GM12878 (cell line): ENCODE measurements around the gene MIA. TPM values are rescaled to one million over a fixed set of nuclear protein-coding genes. Genes with fewer than 3 reads are reported as not detected.
A peak's percentile ranks its signal among the peaks of the same experiment; 100 is the strongest.

Experiments
- ATAC-seq: fragments of 200-7000 bp; cut with Tn5 transposase; 3 replicates; pipeline ENCODE4 v1.9.1; 2020; ENCODE audit warnings: mild to moderate bottlenecking, moderate library complexity
- BruUV-seq: library from RNA; stranded (reverse); fragments of 400-500 nt; replicated peaks from 2 replicates; lab custom pipeline; 2021; lab: Mats Ljungman, UMichigan
- CTCF ChIA-PET: fragments of 300-600 bp; sonication (Branson Sonifier 250); formaldehyde crosslinking; extraction: SDS; loops from one replicate; lab custom pipeline; 2021; ENCODE audit warnings: inconsistent platforms; lab: Yijun Ruan, JAX
- POLR2A ChIA-PET: fragments of 350-600 bp; formaldehyde crosslinking; extraction: SDS; loops from one replicate; lab custom pipeline; 2021; ENCODE audit warnings: inconsistent platforms; lab: Charles Lee
- RAD21 ChIA-PET: fragments of 300-600 bp; sonication (Branson Sonifier 250); formaldehyde crosslinking; loops from one replicate; lab custom pipeline; 2023; ENCODE audit warnings: antibody characterized with exemption; ENCODE audit not compliant: unreplicated experiment; lab: Charles Lee
- SMC1A ChIA-PET: fragments of 300-600 bp; sonication (Branson Sonifier 250); formaldehyde crosslinking; loops from one replicate; lab custom pipeline; 2023; ENCODE audit not compliant: unreplicated experiment, uncharacterized antibody; lab: Charles Lee
- DNase-seq: peaks from one replicate; pipeline ENCODE4 v3.0.0-alpha.2; 2011; ENCODE audit warnings: low read depth, low spot score
- FAIRE-seq: peaks from 3 replicates; lab custom pipeline; 2011; peaks lifted over from hg19 to GRCh38; lab: Jason Lieb, UNC
- H2AFZ ChIP-seq: 2 replicates; pipeline ENCODE4 v1.6.0; 2011; ENCODE audit warnings: low read depth, low read length, control low read depth; ENCODE audit not compliant: control insufficient read depth
- H3K27ac ChIP-seq: 2 replicates; pipeline ENCODE4 v1.5.1; 2011; ENCODE audit warnings: control low read depth; ENCODE audit not compliant: control insufficient read depth, insufficient read depth
- H3K27me3 ChIP-seq, 2 experiments: replicated peaks in 1 of 2; 2 replicates each; pipeline versions ENCODE4 v1.6.0 to v1.6.1; 2011; ENCODE audit warnings: low read length in 1 of 2; ENCODE audit not compliant: control insufficient read depth in 2 of 2, insufficient read depth in 2 of 2
- H3K36me3 ChIP-seq, 2 experiments: 2 replicates each; pipeline ENCODE4 v1.5.1; 2011; ENCODE audit warnings: low read length in 1 of 2; ENCODE audit not compliant: control insufficient read depth in 2 of 2, insufficient read depth in 2 of 2
- H3K4me1 ChIP-seq: 2 replicates; pipeline ENCODE4 v1.6.1; 2011; ENCODE audit warnings: mild to moderate bottlenecking, low read length, moderate library complexity, mixed read lengths; ENCODE audit not compliant: control insufficient read depth, insufficient read depth
- H3K4me2 ChIP-seq: 2 replicates; pipeline ENCODE4 v1.6.0; 2011; ENCODE audit warnings: control low read depth; ENCODE audit not compliant: control insufficient read depth, insufficient read depth
- H3K4me3 ChIP-seq: fragments of 200-600 bp; sonication (generic); 2 replicates; pipeline ENCODE4 v1.5.1; 2016
- H3K79me2 ChIP-seq: 2 replicates; pipeline ENCODE4 v1.6.0; 2011; ENCODE audit warnings: low read length; ENCODE audit not compliant: control insufficient read depth, insufficient read depth
- H3K9ac ChIP-seq: 2 replicates; pipeline ENCODE4 v1.8.0; 2011; ENCODE audit warnings: low read length, control low read depth, mixed read lengths; ENCODE audit not compliant: control insufficient read depth, insufficient read depth
- H3K9me3 ChIP-seq: replicated peaks from 3 replicates; pipeline ENCODE4 v1.5.1; 2011; ENCODE audit warnings: mild to moderate bottlenecking, low read length; ENCODE audit not compliant: control insufficient read depth, insufficient read depth
- H4K20me1 ChIP-seq: 2 replicates; pipeline ENCODE4 v1.6.0; 2011; ENCODE audit not compliant: control insufficient read depth, insufficient read depth
- CBX5 ChIP-seq: sonication (generic); IDR thresholded peaks from 2 replicates; pipeline ENCODE4 v1.6.1; 2016; ENCODE audit warnings: low read depth, moderate library complexity, mild to moderate bottlenecking, inconsistent platforms
- HDAC6 ChIP-seq: fragments of 200-600 bp; sonication (generic); IDR thresholded peaks from one replicate; pipeline ENCODE4 v1.8.0; 2017; ENCODE audit warnings: antibody characterized with exemption; ENCODE audit not compliant: unreplicated experiment
- NFYA ChIP-seq: IDR thresholded peaks from 2 replicates; pipeline ENCODE4 v1.6.1; 2011; ENCODE audit warnings: low read depth, mild to moderate bottlenecking, low read length, improper control_type of control experiment, borderline replicate concordance
- POLR2A ChIP-seq: IDR thresholded peaks from 2 replicates; pipeline ENCODE4 v1.6.1; 2011; ENCODE audit warnings: low read depth, mild to moderate bottlenecking, low read length
- POLR2AphosphoS5 ChIP-seq: IDR thresholded peaks from 2 replicates; pipeline ENCODE4 v1.6.1; 2011; ENCODE audit warnings: mild to moderate bottlenecking, low read length, inconsistent platforms
- RB1 ChIP-seq: fragments of 450-650 bp; formaldehyde crosslinking; IDR thresholded peaks from 2 replicates; pipeline ENCODE4 v1.6.1; 2017; ENCODE audit warnings: mild to moderate bottlenecking, borderline replicate concordance
- ZNF274 ChIP-seq: IDR thresholded peaks from one replicate; pipeline ENCODE4 v1.8.0; 2011; ENCODE audit not compliant: insufficient read length, insufficient read depth
- WGBS: methylation state at CpG from one replicate; pipeline ENCODE4 v1.1.6; 2016; ENCODE audit warnings: low lambda C conversion rate; ENCODE audit not compliant: insufficient replicate concordance, insufficient coverage; ENCODE audit errors: missing lambda C conversion rate; 5-methylcytosine and 5-hydroxymethylcytosine counted together
- in situ Hi-C: fragments of 300-500 bp; cut with MboI; formaldehyde crosslinking; loops from 9 replicates; pipeline ENCODE4 v1.14.3; 2018; ENCODE audit warnings: mixed read lengths
- intact Hi-C: fragments of 100-400 bp; cut with micrococcal nuclease; formaldehyde crosslinking; loops from one replicate; pipeline ENCODE4 v1.14.2; 2022; ENCODE audit not compliant: unreplicated experiment
- polyA plus RNA-seq, 11 experiments: library from polyadenylated mRNA; depleted of rRNA in 4 of 11; unstranded in 6 of 11; stranded (reverse) in 5 of 11; fragments of >200 nt; fragmentation: Nextera tagmentation in 4 of 11; fragmentation: Illumina TruSeq in 1 of 11; extraction: Ambion mirVana in 4 of 11; extraction: Trizol in 1 of 11; gene quantifications; 1 replicate in 1 of 11; 2 replicates in 10 of 11; pipeline versions ENCODE4 v1.2.1 to v1.2.3, GENCODE V29; 2011 to 2016; ENCODE audit warnings: inconsistent platforms in 2 of 11, missing spikeins in 2 of 11, low read depth in 1 of 11
- total RNA-seq, 4 experiments: library from RNA; depleted of rRNA in 3 of 4; stranded (reverse); fragments of >200 nt in 3 of 4; fragmentation: Illumina TruSeq in 1 of 4; extraction: Trizol in 1 of 4; gene quantifications; 2 replicates each; pipeline versions ENCODE4 v1.2.1 to v1.2.3, GENCODE V29; 2013 to 2021
- TF ChIP-seq, protein P1 (sequence below): fragments of 450-650 bp; conservative IDR thresholded peaks from 2 replicates; pipeline ENCODE4 v1.6.1; 2017; ENCODE audit warnings: mild to moderate bottlenecking, moderate library complexity
- TF ChIP-seq, protein P2 (sequence below): fragments of 450-650 bp; formaldehyde crosslinking; IDR thresholded peaks from 2 replicates; pipeline ENCODE4 v1.5.0; 2022; ENCODE audit warnings: mild to moderate bottlenecking, missing genetic modification characterization
- TF ChIP-seq, protein P3 (sequence below): IDR thresholded peaks from 2 replicates; pipeline ENCODE4 v1.6.1; 2012; ENCODE audit warnings: mild to moderate bottlenecking, low read depth, low read length
- TF ChIP-seq, protein P4 (sequence below): fragments of 450-650 bp; IDR thresholded peaks from 2 replicates; pipeline ENCODE4 v1.6.1; 2016; ENCODE audit warnings: mild to moderate bottlenecking

The MIA gene
- total and polyA plus RNA-seq, 10 of the 15 experiments (the other 5 are each of a cell fraction or from before 2014, with no cell fraction given): 0.16 to 2.7 (median 1.4) TPM; not detected in 3

DNA sequence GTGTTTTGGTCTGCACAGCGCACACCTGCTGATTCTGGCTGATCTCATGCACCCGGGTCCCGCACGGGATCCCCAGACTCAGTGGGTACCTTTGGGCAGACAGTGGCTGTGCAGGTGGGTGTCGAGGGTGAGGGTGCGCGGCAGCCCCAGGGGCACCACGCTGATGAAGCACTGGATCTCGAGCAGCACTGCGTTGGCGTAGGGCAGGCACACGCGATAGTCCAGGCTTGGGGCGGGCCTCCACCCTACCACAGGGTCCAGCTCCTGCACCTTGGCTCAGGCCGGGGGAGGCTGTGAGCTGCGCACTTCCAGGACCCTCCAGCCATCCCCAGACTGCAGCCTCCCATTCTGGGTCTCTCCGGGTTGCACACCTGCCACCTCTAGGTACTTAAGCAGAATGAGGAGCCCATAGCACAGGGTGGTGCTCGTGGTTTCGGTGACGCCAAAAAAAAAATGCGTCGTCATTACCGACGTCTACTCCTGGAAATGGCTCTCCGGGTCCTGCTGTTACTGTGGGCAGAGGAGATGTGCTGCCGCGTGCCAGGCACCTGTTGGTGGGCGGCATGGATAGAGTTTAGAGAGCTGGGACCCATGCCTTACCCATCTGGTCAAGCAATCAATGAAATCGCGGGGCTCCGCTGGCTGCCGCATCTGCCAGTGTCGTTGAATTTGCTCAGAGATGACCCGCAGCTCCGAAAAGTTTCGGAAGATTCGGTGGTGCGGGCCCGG is 34.2 kb downstream of the MIA start:
- Histone ChIP-seq H3K9me3 (no peaks in the 10 kb centered on the region), H3K79me2 (peaks cover 12% of the 10 kb centered on the region), H3K27me3 (no peaks in the 10 kb centered on the region), H2AFZ (no peak overlapping the region)
- DNase-seq (no peak), ATAC-seq (no peak)
- RAD21 ChIA-PET: no interaction called here
- TF ChIP-seq CBX5 (no peak), ZNF274 (no peak), HDAC6 (no peak), POLR2AphosphoS5 (peak; percentile 14; the same call in 1 of the 2 replicates), RB1 (no peak), POLR2A (peak; percentile 72), NFYA (no peak)
- TF ChIP-seq, protein P1, sequence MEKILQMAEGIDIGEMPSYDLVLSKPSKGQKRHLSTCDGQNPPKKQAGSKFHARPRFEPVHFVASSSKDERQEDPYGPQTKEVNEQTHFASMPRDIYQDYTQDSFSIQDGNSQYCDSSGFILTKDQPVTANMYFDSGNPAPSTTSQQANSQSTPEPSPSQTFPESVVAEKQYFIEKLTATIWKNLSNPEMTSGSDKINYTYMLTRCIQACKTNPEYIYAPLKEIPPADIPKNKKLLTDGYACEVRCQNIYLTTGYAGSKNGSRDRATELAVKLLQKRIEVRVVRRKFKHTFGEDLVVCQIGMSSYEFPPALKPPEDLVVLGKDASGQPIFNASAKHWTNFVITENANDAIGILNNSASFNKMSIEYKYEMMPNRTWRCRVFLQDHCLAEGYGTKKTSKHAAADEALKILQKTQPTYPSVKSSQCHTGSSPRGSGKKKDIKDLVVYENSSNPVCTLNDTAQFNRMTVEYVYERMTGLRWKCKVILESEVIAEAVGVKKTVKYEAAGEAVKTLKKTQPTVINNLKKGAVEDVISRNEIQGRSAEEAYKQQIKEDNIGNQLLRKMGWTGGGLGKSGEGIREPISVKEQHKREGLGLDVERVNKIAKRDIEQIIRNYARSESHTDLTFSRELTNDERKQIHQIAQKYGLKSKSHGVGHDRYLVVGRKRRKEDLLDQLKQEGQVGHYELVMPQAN: no peak
- TF ChIP-seq, protein P2, sequence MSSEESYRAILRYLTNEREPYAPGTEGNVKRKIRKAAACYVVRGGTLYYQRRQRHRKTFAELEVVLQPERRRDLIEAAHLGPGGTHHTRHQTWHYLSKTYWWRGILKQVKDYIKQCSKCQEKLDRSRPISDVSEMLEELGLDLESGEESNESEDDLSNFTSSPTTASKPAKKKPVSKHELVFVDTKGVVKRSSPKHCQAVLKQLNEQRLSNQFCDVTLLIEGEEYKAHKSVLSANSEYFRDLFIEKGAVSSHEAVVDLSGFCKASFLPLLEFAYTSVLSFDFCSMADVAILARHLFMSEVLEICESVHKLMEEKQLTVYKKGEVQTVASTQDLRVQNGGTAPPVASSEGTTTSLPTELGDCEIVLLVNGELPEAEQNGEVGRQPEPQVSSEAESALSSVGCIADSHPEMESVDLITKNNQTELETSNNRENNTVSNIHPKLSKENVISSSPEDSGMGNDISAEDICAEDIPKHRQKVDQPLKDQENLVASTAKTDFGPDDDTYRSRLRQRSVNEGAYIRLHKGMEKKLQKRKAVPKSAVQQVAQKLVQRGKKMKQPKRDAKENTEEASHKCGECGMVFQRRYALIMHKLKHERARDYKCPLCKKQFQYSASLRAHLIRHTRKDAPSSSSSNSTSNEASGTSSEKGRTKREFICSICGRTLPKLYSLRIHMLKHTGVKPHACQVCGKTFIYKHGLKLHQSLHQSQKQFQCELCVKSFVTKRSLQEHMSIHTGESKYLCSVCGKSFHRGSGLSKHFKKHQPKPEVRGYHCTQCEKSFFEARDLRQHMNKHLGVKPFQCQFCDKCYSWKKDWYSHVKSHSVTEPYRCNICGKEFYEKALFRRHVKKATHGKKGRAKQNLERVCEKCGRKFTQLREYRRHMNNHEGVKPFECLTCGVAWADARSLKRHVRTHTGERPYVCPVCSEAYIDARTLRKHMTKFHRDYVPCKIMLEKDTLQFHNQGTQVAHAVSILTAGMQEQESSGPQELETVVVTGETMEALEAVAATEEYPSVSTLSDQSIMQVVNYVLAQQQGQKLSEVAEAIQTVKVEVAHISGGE (CRISPR knock-in tag): no peak
- TF ChIP-seq, protein P3, sequence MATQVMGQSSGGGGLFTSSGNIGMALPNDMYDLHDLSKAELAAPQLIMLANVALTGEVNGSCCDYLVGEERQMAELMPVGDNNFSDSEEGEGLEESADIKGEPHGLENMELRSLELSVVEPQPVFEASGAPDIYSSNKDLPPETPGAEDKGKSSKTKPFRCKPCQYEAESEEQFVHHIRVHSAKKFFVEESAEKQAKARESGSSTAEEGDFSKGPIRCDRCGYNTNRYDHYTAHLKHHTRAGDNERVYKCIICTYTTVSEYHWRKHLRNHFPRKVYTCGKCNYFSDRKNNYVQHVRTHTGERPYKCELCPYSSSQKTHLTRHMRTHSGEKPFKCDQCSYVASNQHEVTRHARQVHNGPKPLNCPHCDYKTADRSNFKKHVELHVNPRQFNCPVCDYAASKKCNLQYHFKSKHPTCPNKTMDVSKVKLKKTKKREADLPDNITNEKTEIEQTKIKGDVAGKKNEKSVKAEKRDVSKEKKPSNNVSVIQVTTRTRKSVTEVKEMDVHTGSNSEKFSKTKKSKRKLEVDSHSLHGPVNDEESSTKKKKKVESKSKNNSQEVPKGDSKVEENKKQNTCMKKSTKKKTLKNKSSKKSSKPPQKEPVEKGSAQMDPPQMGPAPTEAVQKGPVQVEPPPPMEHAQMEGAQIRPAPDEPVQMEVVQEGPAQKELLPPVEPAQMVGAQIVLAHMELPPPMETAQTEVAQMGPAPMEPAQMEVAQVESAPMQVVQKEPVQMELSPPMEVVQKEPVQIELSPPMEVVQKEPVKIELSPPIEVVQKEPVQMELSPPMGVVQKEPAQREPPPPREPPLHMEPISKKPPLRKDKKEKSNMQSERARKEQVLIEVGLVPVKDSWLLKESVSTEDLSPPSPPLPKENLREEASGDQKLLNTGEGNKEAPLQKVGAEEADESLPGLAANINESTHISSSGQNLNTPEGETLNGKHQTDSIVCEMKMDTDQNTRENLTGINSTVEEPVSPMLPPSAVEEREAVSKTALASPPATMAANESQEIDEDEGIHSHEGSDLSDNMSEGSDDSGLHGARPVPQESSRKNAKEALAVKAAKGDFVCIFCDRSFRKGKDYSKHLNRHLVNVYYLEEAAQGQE: no peak
- TF ChIP-seq, protein P4, sequence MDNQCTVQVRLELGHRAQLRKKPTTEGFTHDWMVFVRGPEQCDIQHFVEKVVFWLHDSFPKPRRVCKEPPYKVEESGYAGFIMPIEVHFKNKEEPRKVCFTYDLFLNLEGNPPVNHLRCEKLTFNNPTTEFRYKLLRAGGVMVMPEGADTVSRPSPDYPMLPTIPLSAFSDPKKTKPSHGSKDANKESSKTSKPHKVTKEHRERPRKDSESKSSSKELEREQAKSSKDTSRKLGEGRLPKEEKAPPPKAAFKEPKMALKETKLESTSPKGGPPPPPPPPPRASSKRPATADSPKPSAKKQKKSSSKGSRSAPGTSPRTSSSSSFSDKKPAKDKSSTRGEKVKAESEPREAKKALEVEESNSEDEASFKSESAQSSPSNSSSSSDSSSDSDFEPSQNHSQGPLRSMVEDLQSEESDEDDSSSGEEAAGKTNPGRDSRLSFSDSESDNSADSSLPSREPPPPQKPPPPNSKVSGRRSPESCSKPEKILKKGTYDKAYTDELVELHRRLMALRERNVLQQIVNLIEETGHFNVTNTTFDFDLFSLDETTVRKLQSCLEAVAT: peak; percentile 62; the same call in 1 of the 2 replicates
- TF ChIP-seq, all 136 proteins: peak for 3
- Histone ChIP-seq H3K36me3 (peaks cover 7 to 18% of the 10 kb centered on the region in 2 experiments; a peak in 3 of 4 replicates), H3K9ac (no peak overlapping the region), H3K4me2 (no peak overlapping the region), H3K4me1 (peaks cover 14% of the 10 kb centered on the region), H3K4me3 (no peak overlapping the region), H3K27ac (no peak overlapping the region), H4K20me1 (0 out of 2 replicates have a peak, but pooled peaks cover 3% of the 10 kb centered on the region)
- no peak for FAIRE-seq
- ChIA-PET SMC1A (interaction anchor here (1.6 kb wide), 1 partner anchor 11 kb away, joined by 6 read pairs; the partner anchor contains the start of gene EGLN2), POLR2A (no interaction called here), CTCF (interaction anchor here (5.9 kb wide), 1 partner anchor 147 kb away, joined by 51 read pairs; no protein-coding TSS in a partner anchor)
- BruUV-seq: no TSS peak
- WGBS: 98% methylated on average over 39 of the region's 39 CpGs
- in situ Hi-C loops: loop anchor here (5.0 kb wide), 1 partner anchor 323 kb away; no protein-coding TSS in a partner anchor
- intact Hi-C loops: no loop called here
